Vagina (tissue), 2 donors: ENCODE data around the gene CDKN1B. TPM values are rescaled to one million over a fixed set of nuclear protein-coding genes. Genes with fewer than 3 reads are reported as not detected.

Source experiments
- DNase-seq, 2 donors: peaks; one replicate each; pipeline ENCODE4 v3.0.0-alpha.2; 2017; ENCODE audit errors: extremely low spot score in 2 of 2
- H3K27ac ChIP-seq: fragments of 200-600 bp; sonication (generic); one replicate; pipeline ENCODE4 v1.5.1; 2019
- H3K27me3 ChIP-seq: fragments of 200-600 bp; sonication (generic); one replicate; pipeline ENCODE4 v1.5.1; 2019
- H3K36me3 ChIP-seq, 2 donors: fragments of 200-600 bp; sonication (generic); one replicate each; pipeline ENCODE4 v1.5.1; 2017 to 2019
- H3K4me1 ChIP-seq: fragments of 200-600 bp; sonication (generic); one replicate; pipeline ENCODE4 v1.5.1; 2019
- H3K4me3 ChIP-seq, 2 donors: fragments of 200-600 bp; sonication (generic); 1 replicate in 1 of 2; 2 replicates in 1 of 2; pipeline ENCODE4 v1.5.1; 2016 to 2019
- H3K9me3 ChIP-seq: fragments of 200-600 bp; sonication (generic); one replicate; pipeline ENCODE4 v1.5.1; 2019
- POLR2A ChIP-seq, 2 donors: fragments of 450-650 bp; IDR thresholded peaks; one replicate each; pipeline ENCODE4 v1.6.1; 2017; ENCODE audit warnings: antibody characterized with exemption in 2 of 2, mild to moderate bottlenecking in 2 of 2, moderate library complexity in 2 of 2
- POLR2AphosphoS5 ChIP-seq, 2 donors: sonication (generic); formaldehyde crosslinking; IDR thresholded peaks; one replicate each; pipeline ENCODE4 v1.9.0; 2017; ENCODE audit warnings: antibody characterized with exemption in 2 of 2, mild to moderate bottlenecking in 2 of 2, low read depth in 1 of 2; ENCODE audit not compliant: insufficient read depth in 1 of 2
- intact Hi-C: fragments of 100-400 bp; cut with DNase I; formaldehyde crosslinking; loops from one replicate; pipeline ENCODE4 v1.15.1; 2023
- total RNA-seq: library from RNA; depleted of rRNA; stranded (reverse); fragments of >200 nt; gene quantifications from one replicate; pipeline ENCODE4 v1.2.3, GENCODE V29; 2016
- TF ChIP-seq, protein P1 (sequence below), 3 experiments: fragments of 450-650 bp in 2 of 3; fragments of 200-600 bp in 1 of 3; sonication (generic) in 1 of 3; IDR thresholded peaks; one replicate each; pipeline ENCODE4 v1.5.1; 2017 to 2019; ENCODE audit warnings: antibody characterized with exemption in 3 of 3, mild to moderate bottlenecking in 2 of 3, moderate library complexity in 2 of 3

CDKN1B gene
- 52.5 TPM for total RNA-seq

DNA sequence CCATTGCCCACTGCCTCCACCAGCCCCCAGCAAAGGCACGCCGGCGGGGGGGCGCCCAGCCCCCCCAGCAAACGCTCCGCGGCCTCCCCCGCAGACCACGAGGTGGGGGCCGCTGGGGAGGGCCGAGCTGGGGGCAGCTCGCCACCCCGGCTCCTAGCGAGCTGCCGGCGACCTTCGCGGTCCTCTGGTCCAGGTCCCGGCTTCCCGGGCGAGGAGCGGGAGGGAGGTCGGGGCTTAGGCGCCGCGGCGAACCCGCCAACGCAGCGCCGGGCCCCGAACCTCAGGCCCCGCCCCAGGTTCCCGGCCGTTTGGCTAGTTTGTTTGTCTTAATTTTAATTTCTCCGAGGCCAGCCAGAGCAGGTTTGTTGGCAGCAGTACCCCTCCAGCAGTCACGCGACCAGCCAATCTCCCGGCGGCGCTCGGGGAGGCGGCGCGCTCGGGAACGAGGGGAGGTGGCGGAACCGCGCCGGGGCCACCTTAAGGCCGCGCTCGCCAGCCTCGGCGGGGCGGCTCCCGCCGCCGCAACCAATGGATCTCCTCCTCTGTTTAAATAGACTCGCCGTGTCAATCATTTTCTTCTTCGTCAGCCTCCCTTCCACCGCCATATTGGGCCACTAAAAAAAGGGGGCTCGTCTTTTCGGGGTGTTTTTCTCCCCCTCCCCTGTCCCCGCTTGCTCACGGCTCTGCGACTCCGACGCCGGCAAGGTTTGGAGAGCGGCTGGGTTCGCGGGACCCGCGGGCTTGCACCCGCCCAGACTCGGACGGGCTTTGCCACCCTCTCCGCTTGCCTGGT, at the start of gene CDKN1B:
Gene CDKN1B (plus strand): TSS at position 576 of the 793 bp plus-strand sequence. CDS start 472 bp downstream, outside the sequence.
- DNase-seq, result peak in 1 of 2 donors; percentile 96
- Histone ChIP-seq H3K36me3 (peaks cover 0 to 15% of the 10 kb centered on the region in 2 donors), H3K27ac (peak within 1 kb of the TSS; percentile 100), H3K4me1 (peaks cover 61% of the 10 kb centered on the region), H3K9me3 (no peaks in the 10 kb centered on the region), H3K4me3 (peak within 1 kb of the TSS; percentile 93 to 100), H3K27me3 (no peaks in the 10 kb centered on the region)
- intact Hi-C loops, result loop anchor here (1.0 to 2.0 kb wide), 2 partner anchors 8 to 72 kb away; no protein-coding TSS in a partner anchor
- TF ChIP-seq POLR2AphosphoS5 (IDR thresholded peaks at IDR 0.05; ENCODE audit: insufficient read depth in 1 of 2, low read depth in 1 of 2) (peak; percentile 83 to 96), POLR2A (IDR thresholded peaks at IDR 0.05) (peak in 1 of 2 donors; percentile 84)
- TF ChIP-seq, protein P1, sequence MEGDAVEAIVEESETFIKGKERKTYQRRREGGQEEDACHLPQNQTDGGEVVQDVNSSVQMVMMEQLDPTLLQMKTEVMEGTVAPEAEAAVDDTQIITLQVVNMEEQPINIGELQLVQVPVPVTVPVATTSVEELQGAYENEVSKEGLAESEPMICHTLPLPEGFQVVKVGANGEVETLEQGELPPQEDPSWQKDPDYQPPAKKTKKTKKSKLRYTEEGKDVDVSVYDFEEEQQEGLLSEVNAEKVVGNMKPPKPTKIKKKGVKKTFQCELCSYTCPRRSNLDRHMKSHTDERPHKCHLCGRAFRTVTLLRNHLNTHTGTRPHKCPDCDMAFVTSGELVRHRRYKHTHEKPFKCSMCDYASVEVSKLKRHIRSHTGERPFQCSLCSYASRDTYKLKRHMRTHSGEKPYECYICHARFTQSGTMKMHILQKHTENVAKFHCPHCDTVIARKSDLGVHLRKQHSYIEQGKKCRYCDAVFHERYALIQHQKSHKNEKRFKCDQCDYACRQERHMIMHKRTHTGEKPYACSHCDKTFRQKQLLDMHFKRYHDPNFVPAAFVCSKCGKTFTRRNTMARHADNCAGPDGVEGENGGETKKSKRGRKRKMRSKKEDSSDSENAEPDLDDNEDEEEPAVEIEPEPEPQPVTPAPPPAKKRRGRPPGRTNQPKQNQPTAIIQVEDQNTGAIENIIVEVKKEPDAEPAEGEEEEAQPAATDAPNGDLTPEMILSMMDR (IDR thresholded peaks at IDR 0.05), result no peak

DNA sequence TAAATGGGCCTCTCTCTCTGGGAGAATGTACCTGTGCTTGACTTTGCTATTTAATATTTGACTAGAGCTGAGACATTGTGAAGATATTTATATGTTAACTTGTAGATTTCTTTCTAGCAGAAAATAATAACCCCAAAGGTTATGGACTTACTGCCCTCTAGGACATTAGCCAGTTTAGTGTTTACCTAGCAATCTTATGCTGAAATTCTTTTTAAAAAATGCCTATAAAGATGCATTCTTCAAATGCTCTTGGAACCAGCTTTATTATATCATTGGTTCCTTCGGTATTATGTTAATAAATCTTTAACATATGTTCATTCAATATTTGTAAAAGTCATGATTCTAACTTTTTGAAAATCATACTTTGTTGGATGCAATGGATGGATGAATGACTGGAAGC, 49.2 kb upstream of the CDKN1B start:
- Histone ChIP-seq H3K9me3 (no peaks in the 10 kb centered on the region), H3K27ac (no peak overlapping the region), H3K27me3 (no peaks in the 10 kb centered on the region), H3K4me3 (no peak overlapping the region), H3K4me1 (no peaks in the 10 kb centered on the region), H3K36me3 (no peaks in the 10 kb centered on the region)
- no peak for DNase-seq
- TF ChIP-seq POLR2AphosphoS5 (IDR thresholded peaks at IDR 0.05; ENCODE audit: insufficient read depth in 1 of 2, low read depth in 1 of 2), result no peak
- TF ChIP-seq, protein P1 (IDR thresholded peaks at IDR 0.05), result no peak
- TF ChIP-seq POLR2A (IDR thresholded peaks at IDR 0.05), result no peak
- intact Hi-C loops, result no loop called here

DNA sequence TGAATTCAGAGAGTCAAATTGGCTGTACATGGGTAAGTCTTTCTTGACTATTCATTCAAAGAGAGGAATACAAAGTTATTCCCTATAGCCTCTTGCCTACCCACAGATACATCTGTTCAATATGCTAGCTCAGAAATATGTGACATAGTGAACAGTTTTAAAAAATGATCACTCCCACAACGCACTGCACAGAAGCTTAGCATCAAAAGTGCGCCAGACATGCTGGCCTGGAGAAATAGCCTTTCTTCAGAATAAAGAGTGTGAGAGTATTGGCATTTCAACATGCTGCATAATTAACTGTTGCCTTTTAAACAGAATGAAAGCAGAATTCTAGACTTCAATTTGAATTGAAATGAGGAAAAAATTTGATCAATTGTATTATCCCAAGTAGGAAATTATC, 48.1 kb upstream of the CDKN1B start:
- Histone ChIP-seq H3K4me3 (no peak overlapping the region), H3K4me1 (no peaks in the 10 kb centered on the region), H3K27ac (no peak overlapping the region), H3K36me3 (no peaks in the 10 kb centered on the region), H3K9me3 (no peaks in the 10 kb centered on the region), H3K27me3 (no peaks in the 10 kb centered on the region)
- intact Hi-C loops, result no loop called here
- TF ChIP-seq POLR2A (IDR thresholded peaks at IDR 0.05), result no peak
- no peak for TF ChIP-seq POLR2AphosphoS5 (IDR thresholded peaks at IDR 0.05; ENCODE audit: insufficient read depth in 1 of 2, low read depth in 1 of 2)
- TF ChIP-seq, protein P1 (IDR thresholded peaks at IDR 0.05), result no peak
- DNase-seq, result no peak

- H3K27me3 ChIP-seq, result no peaks in the 10 kb centered on the region
- no peak for DNase-seq
- TF ChIP-seq POLR2A (IDR thresholded peaks at IDR 0.05), result no peak
- TF ChIP-seq, protein P1 (IDR thresholded peaks at IDR 0.05), result no peak
- TF ChIP-seq POLR2AphosphoS5 (IDR thresholded peaks at IDR 0.05; ENCODE audit: insufficient read depth in 1 of 2, low read depth in 1 of 2), result no peak
- no peak overlapping the region for H3K4me3 ChIP-seq
- H3K9me3 ChIP-seq, result no peaks in the 10 kb centered on the region
- H3K4me1 ChIP-seq, result no peaks in the 10 kb centered on the region
- H3K36me3 ChIP-seq, result no peaks in the 10 kb centered on the region
- intact Hi-C loops, result no loop called here
- no peak overlapping the region for H3K27ac ChIP-seq
Observed at GRCh38 chr12:12671850-12672660, 45.1 kb upstream of the CDKN1B start.
